IPS DF 6.9 (cell line): ENCODE measurements around the gene DECR2.

ENCODE experiments used
- DNase-seq: peaks from one replicate; pipeline ENCODE4 v3.0.0-alpha.2; 2013; ENCODE audit warnings: low read depth, low spot score
- H3K27ac ChIP-seq: one replicate; pipeline ENCODE4 v1.5.1; 2013; ENCODE audit warnings: low read length, control low read depth
- H3K27me3 ChIP-seq: 2 replicates; pipeline ENCODE4 v1.6.1; 2013; ENCODE audit warnings: mild to moderate bottlenecking, low read length; ENCODE audit not compliant: control insufficient read depth, insufficient read depth
- H3K36me3 ChIP-seq: 2 replicates; pipeline ENCODE4 v1.6.1; 2013; ENCODE audit warnings: low read length; ENCODE audit not compliant: control insufficient read depth, insufficient read depth
- H3K4me1 ChIP-seq: 2 replicates; pipeline ENCODE4 v1.6.1; 2013; ENCODE audit warnings: low read length; ENCODE audit not compliant: control insufficient read depth, insufficient read depth
- H3K4me3 ChIP-seq: 2 replicates; pipeline ENCODE4 v1.5.1; 2013; ENCODE audit warnings: mild to moderate bottlenecking, low read length
- H3K9me3 ChIP-seq: 2 replicates; pipeline ENCODE4 v1.6.1; 2013; ENCODE audit warnings: low read length, inconsistent platforms; ENCODE audit not compliant: control insufficient read depth, insufficient read depth
- WGBS: extraction: QIAGEN DNeasy Blood & Tissue Kit; methylation state at CpG from one replicate; pipeline ENCODE4 v1.1.7; 2013; ENCODE audit warnings: mixed read lengths, missing lambda C conversion rate; ENCODE audit not compliant: insufficient read length, insufficient coverage; 5-methylcytosine and 5-hydroxymethylcytosine counted together

Gene DECR2

GRCh38 chr16:450785-451512, 49.3 kb downstream of the DECR2 start:
- no peak overlapping the region for H3K4me3 ChIP-seq
- no peaks in the 10 kb centered on the region; the same call in 1 of the 2 replicates for H3K4me1 ChIP-seq
- no peaks in the 10 kb centered on the region for H3K27me3 ChIP-seq
- H3K9me3 ChIP-seq: no peaks in the 10 kb centered on the region
- WGBS: no CpG with 5 or more reads among the region's 14 CpGs
- no peak overlapping the region for H3K27ac ChIP-seq
- DNase-seq: no peak
- no peaks in the 10 kb centered on the region for H3K36me3 ChIP-seq

- Histone ChIP-seq H3K4me3 (no peak overlapping the region), H3K27ac (no peak overlapping the region), H3K9me3 (no peaks in the 10 kb centered on the region), H3K4me1 (no peaks in the 10 kb centered on the region; the same call in 1 of the 2 replicates), H3K27me3 (no peaks in the 10 kb centered on the region), H3K36me3 (no peaks in the 10 kb centered on the region)
- WGBS: no CpG with 5 or more reads among the region's 13 CpGs
- no peak for DNase-seq
Observed at GRCh38 chr16:454397-454940, 52.8 kb downstream of the DECR2 start.

GRCh38 chr16:455453-455852, 53.8 kb downstream of the DECR2 start:
- Histone ChIP-seq H3K27ac (no peak overlapping the region), H3K9me3 (no peaks in the 10 kb centered on the region), H3K27me3 (no peaks in the 10 kb centered on the region), H3K4me1 (no peaks in the 10 kb centered on the region; the same call in 1 of the 2 replicates), H3K4me3 (no peak overlapping the region), H3K36me3 (no peaks in the 10 kb centered on the region)
- WGBS: no CpG with 5 or more reads among the region's 12 CpGs
- DNase-seq: no peak

GRCh38 chr16:456891-457483, 55.3 kb downstream of the DECR2 start:
- Histone ChIP-seq H3K9me3 (no peaks in the 10 kb centered on the region), H3K36me3 (no peaks in the 10 kb centered on the region), H3K4me1 (no peaks in the 10 kb centered on the region), H3K4me3 (no peak overlapping the region), H3K27ac (no peak overlapping the region), H3K27me3 (no peaks in the 10 kb centered on the region)
- DNase-seq: no peak
- no CpG with 5 or more reads among the region's 11 CpGs for WGBS

GRCh38 chr16:457732-458400, 56.2 kb downstream of the DECR2 start:
- WGBS: no CpG with 5 or more reads among the region's 14 CpGs
- DNase-seq: no peak
- Histone ChIP-seq H3K27me3 (no peaks in the 10 kb centered on the region), H3K4me1 (no peaks in the 10 kb centered on the region), H3K4me3 (no peak overlapping the region), H3K9me3 (no peaks in the 10 kb centered on the region), H3K36me3 (no peaks in the 10 kb centered on the region), H3K27ac (no peak overlapping the region)

GRCh38 chr16:459761-460160, 58.1 kb downstream of the DECR2 start:
- no peaks in the 10 kb centered on the region for H3K36me3 ChIP-seq

GRCh38 chr16:460787-461186, 59.1 kb downstream of the DECR2 start:
- Histone ChIP-seq H3K27ac (no peak overlapping the region), H3K9me3 (no peaks in the 10 kb centered on the region), H3K4me3 (no peak overlapping the region), H3K27me3 (no peaks in the 10 kb centered on the region), H3K4me1 (no peaks in the 10 kb centered on the region), H3K36me3 (no peaks in the 10 kb centered on the region)
- no CpG with 5 or more reads among the region's 20 CpGs for WGBS
- DNase-seq: no peak

More at GRCh38 chr16:459761-460160, 58.1 kb downstream of the DECR2 start:
- H3K27ac ChIP-seq: no peak overlapping the region
- no peaks in the 10 kb centered on the region for H3K4me1 ChIP-seq
- H3K9me3 ChIP-seq: no peaks in the 10 kb centered on the region
- DNase-seq: no peak
- WGBS: no CpG with 5 or more reads among the region's 7 CpGs
- no peak overlapping the region for H3K4me3 ChIP-seq
- H3K27me3 ChIP-seq: no peaks in the 10 kb centered on the region
